ENCODE measurements around the gene TMEM52B.

Gene TMEM52B

GRCh38 chr12:10234562-10234961 lies 55.7 kb downstream of the TMEM52B start:
- TF ChIP-seq, protein P1, sequence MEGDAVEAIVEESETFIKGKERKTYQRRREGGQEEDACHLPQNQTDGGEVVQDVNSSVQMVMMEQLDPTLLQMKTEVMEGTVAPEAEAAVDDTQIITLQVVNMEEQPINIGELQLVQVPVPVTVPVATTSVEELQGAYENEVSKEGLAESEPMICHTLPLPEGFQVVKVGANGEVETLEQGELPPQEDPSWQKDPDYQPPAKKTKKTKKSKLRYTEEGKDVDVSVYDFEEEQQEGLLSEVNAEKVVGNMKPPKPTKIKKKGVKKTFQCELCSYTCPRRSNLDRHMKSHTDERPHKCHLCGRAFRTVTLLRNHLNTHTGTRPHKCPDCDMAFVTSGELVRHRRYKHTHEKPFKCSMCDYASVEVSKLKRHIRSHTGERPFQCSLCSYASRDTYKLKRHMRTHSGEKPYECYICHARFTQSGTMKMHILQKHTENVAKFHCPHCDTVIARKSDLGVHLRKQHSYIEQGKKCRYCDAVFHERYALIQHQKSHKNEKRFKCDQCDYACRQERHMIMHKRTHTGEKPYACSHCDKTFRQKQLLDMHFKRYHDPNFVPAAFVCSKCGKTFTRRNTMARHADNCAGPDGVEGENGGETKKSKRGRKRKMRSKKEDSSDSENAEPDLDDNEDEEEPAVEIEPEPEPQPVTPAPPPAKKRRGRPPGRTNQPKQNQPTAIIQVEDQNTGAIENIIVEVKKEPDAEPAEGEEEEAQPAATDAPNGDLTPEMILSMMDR (conservative IDR thresholded peaks at IDR 0.05; ENCODE audit: low read length), result no peak
- no peak for TF ChIP-seq EZH2phosphoT487 (IDR thresholded peaks at IDR 0.05; ENCODE audit: borderline replicate concordance)
- Histone ChIP-seq H3K36me3 (ENCODE audit: insufficient read depth, low read length) (no peaks in the 10 kb centered on the region), H3K79me2 (ENCODE audit: insufficient read depth, low read length) (no peaks in the 10 kb centered on the region), H3K27me3 (ENCODE audit: insufficient read depth, low read length, poor library complexity, severe bottlenecking) (no peaks in the 10 kb centered on the region), H2AFZ (ENCODE audit: low read length) (no peak overlapping the region), H3K4me2 (ENCODE audit: low read depth, low read length, poor library complexity, severe bottlenecking) (no peak overlapping the region), H3K4me1 (ENCODE audit: insufficient read depth, low read length, poor library complexity, severe bottlenecking) (peaks cover 12% of the 10 kb centered on the region), H3F3A (ENCODE audit: low read depth) (no peaks in the 10 kb centered on the region), H3K9ac (ENCODE audit: low read depth, low read length, poor library complexity, severe bottlenecking) (no peak overlapping the region), H3K9me2 (replicated peaks; ENCODE audit: low read depth, low read length) (no peaks in the 10 kb centered on the region), H4K20me1 (ENCODE audit: insufficient read depth, low read length, poor library complexity, severe bottlenecking) (no peaks in the 10 kb centered on the region), H3K4me3 (ENCODE audit: low read length, poor library complexity, severe bottlenecking) (no peak overlapping the region), H3K9me3 (ENCODE audit: insufficient read depth, low read depth, low read length) (no peaks in the 10 kb centered on the region; the same call in 1 of the 2 replicates)

DNA sequence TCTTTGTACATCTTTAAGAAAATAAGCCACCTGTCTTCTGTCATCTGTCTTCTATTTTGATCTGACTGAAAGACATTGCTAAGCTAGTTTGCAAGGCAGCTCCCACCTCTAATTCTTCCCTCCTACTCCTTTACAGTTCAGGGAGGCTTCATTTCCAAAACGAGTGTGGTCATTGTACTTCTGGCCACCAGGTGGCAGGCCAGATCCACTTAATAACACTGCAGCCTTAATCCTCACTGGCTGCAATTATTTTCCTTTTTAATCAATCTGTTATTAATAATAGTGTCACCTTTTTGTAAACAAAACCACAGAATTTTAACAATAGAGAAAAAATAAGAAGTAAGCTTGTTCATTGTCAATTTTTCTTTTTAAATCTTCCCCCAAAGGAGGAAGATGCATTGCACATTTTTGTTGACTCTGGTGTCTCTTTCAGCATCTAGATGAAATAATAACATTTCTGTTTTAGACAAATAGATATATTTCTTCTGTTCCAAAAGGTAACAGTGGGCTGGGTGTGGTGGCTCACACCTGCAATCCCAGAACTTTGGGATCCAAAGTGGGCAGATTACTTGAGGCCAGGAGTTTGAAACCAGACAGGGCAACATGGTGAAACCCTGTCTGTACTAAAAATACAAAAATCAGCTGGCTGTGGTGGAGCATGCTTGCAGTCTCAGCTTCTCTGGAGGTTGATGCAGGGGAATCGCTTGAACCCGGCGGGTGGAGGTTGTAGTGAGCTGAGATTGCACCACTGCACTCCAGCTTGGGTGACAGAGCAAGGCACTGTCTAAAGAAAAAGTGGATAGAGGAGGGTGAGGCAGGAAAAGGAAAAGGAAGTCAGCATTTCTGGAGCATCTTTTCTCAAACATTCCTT lies 57.2 kb downstream of the TMEM52B start:
- Histone ChIP-seq H3K27me3 (ENCODE audit: insufficient read depth, low read length, poor library complexity, severe bottlenecking) (no peaks in the 10 kb centered on the region), H4K20me1 (ENCODE audit: insufficient read depth, low read length, poor library complexity, severe bottlenecking) (no peaks in the 10 kb centered on the region), H2AFZ (ENCODE audit: low read length) (no peak overlapping the region), H3F3A (ENCODE audit: low read depth) (no peaks in the 10 kb centered on the region), H3K4me1 (ENCODE audit: insufficient read depth, low read length, poor library complexity, severe bottlenecking) (peaks cover 12% of the 10 kb centered on the region), H3K4me2 (ENCODE audit: low read depth, low read length, poor library complexity, severe bottlenecking) (no peak overlapping the region), H3K79me2 (ENCODE audit: insufficient read depth, low read length) (no peaks in the 10 kb centered on the region), H3K4me3 (ENCODE audit: low read length, poor library complexity, severe bottlenecking) (no peak overlapping the region), H3K36me3 (ENCODE audit: insufficient read depth, low read length) (no peaks in the 10 kb centered on the region), H3K9me3 (ENCODE audit: insufficient read depth, low read depth, low read length) (no peaks in the 10 kb centered on the region; the same call in 1 of the 2 replicates), H3K9ac (ENCODE audit: low read depth, low read length, poor library complexity, severe bottlenecking) (no peak overlapping the region), H3K9me2 (replicated peaks; ENCODE audit: low read depth, low read length) (no peaks in the 10 kb centered on the region)
- TF ChIP-seq, protein P1 (conservative IDR thresholded peaks at IDR 0.05; ENCODE audit: low read length), result peak; percentile 70
- no peak for TF ChIP-seq EZH2phosphoT487 (IDR thresholded peaks at IDR 0.05; ENCODE audit: borderline replicate concordance)

GRCh38 chr12:10236720-10237119 lies 57.9 kb downstream of the TMEM52B start:
- Histone ChIP-seq H3K9me2 (replicated peaks; ENCODE audit: low read depth, low read length) (no peaks in the 10 kb centered on the region), H3F3A (ENCODE audit: low read depth) (no peaks in the 10 kb centered on the region), H2AFZ (ENCODE audit: low read length) (no peak overlapping the region), H3K36me3 (ENCODE audit: insufficient read depth, low read length) (no peaks in the 10 kb centered on the region), H3K4me1 (ENCODE audit: insufficient read depth, low read length, poor library complexity, severe bottlenecking) (peaks cover 15% of the 10 kb centered on the region), H3K9me3 (ENCODE audit: insufficient read depth, low read depth, low read length) (no peaks in the 10 kb centered on the region; the same call in 1 of the 2 replicates), H4K20me1 (ENCODE audit: insufficient read depth, low read length, poor library complexity, severe bottlenecking) (no peaks in the 10 kb centered on the region), H3K9ac (ENCODE audit: low read depth, low read length, poor library complexity, severe bottlenecking) (no peak overlapping the region), H3K79me2 (ENCODE audit: insufficient read depth, low read length) (no peaks in the 10 kb centered on the region), H3K4me2 (ENCODE audit: low read depth, low read length, poor library complexity, severe bottlenecking) (no peak overlapping the region), H3K27me3 (ENCODE audit: insufficient read depth, low read length, poor library complexity, severe bottlenecking) (no peaks in the 10 kb centered on the region), H3K4me3 (ENCODE audit: low read length, poor library complexity, severe bottlenecking) (no peak overlapping the region)
- TF ChIP-seq EZH2phosphoT487 (IDR thresholded peaks at IDR 0.05; ENCODE audit: borderline replicate concordance), result no peak
- TF ChIP-seq, protein P1 (conservative IDR thresholded peaks at IDR 0.05; ENCODE audit: low read length), result no peak
